GM19467 (cell line): ENCODE results near the gene ISYNA1.

Source experiments
- ATAC-seq: cut with Tn5 transposase; IDR thresholded peaks from one replicate; pipeline ENCODE4 v1.9.1; 2021; ENCODE audit warnings: mild to moderate bottlenecking, moderate library complexity; ENCODE audit not compliant: unreplicated experiment

The ISYNA1 gene

GRCh38 chr19:18433015-18433691 is 4.8 kb downstream of the ISYNA1 start:
- no peak for ATAC-seq

DNA sequence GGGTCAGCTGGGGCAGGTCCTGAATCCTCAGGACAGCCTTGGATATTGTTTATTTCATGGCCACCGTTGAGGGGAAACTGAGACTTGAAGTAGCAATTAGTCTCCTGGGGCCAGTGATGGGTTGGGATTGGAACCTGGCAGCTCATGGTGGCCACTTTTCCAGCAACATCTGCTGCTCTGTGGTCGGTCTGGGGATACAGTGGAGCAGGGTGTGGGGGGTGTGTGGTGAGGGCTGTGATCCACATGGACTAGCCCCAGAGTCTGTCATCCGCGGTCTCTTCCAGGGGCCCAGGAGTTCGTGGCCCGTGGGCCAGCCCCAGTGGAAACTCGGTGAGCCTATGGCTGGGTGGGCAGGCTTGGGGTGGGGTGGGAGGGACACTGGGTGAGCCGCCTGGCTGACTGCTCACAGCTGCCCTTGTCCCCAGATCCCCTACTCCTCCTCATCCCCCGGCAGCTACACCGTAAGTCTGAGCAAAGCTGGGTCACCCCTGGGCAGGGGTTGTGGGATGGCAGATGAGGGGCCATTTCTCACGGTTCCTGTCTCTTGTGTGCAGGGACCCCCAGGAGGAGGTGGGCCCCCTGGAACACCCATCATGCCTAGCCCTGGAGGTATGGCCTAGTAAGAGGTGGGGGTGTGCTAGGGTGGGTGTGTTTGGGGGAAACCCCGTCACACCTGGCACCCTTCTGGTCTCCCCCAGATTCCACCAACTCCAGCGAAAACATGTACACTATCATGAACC is 5.5 kb downstream of the ISYNA1 start:
- no peak for ATAC-seq

- no peak for ATAC-seq
Measured at GRCh38 chr19:18431351-18432197, 6.4 kb downstream of the ISYNA1 start.

DNA sequence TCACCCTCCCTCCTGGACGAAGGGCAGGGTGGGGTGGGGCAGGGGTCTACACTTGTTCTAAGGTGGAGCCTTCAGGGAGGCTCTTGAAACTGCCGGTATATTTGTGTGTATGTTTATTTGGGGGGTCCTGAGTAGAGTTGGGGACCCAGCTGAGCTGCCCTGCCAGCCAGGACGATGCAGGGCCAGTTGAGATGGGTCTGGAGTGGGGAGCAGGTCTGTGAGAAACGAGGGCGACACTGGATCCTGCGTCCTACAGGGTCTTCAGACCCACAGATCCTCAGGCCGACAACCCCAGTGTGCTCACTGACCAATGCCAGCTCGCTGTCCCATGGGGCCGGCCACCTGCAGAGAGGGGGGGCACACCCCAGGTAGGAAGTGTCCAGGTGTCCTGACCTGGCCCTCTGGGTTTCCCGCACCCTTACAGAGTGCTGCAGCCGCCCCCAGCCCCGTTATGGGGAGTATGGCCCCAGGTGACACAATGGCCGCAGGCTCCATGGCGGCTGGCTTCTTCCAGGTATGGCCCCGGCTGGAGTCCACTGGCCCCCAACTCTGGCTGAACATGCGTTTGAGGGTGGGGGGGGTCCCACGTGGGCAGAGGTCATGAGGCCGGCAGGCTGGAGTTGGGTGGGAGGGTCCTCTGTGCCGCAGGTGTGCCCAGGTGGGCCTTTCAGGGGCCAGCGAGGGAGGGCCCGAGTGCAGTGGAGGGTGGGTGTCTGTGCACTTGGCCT is 7.4 kb downstream of the ISYNA1 start:
- no peak for ATAC-seq

- no peak for ATAC-seq
Measured at GRCh38 chr19:18429717-18430416, 8.1 kb downstream of the ISYNA1 start.

GRCh38 chr19:18428787-18429674 is 8.9 kb downstream of the ISYNA1 start:
- ATAC-seq: peak; percentile 50

DNA sequence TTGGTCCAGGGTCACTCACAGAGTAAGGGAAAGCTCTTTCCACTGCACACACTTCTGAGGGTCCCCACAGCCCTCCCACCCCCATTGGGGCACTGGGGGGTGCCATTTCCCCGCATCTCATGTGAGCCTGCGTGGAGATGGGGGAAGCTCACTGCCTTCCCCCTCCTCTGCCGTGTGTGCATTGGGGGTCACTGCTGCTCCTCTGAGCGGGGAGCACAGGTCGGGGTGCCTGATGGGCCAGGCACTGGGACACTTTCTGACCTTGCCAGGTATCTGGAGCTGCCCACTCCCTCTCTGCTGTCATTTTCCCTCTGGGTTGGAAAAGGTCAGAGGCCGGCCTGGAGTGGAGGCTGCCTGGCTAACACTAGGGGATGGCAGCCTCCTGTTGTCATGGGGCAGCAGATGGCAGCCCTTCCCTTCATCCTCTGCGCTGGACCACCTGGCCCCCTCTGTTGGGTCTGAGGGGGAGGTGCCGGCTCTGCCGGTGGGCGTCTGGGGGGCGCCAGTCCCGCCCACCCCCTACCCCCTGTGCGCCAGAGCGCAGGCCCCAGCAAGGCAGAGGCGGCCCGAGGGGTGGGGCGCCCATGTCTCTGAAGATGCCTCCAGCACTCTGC is 9.7 kb downstream of the ISYNA1 start:
- peak; percentile 2 for ATAC-seq

DNA sequence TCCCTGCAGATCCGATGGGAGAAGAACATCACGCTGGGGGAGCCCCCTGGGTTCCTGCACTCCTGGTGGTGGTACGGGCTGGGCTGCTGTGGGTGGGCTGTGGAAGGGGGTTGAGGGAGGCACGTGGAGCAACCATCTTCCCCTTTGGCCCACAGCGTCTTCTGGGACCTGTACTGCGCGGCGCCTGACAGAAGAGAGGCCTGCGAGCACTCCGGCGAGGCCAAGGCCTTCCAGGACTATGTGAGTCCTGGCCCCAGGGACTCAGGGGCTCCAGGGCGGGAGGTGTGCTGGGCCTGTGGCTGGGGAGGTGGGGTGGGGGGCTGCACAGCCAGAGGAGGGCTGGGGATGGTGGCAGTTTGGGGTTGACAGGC is 10.2 kb downstream of the ISYNA1 start:
- ATAC-seq: no peak

DNA sequence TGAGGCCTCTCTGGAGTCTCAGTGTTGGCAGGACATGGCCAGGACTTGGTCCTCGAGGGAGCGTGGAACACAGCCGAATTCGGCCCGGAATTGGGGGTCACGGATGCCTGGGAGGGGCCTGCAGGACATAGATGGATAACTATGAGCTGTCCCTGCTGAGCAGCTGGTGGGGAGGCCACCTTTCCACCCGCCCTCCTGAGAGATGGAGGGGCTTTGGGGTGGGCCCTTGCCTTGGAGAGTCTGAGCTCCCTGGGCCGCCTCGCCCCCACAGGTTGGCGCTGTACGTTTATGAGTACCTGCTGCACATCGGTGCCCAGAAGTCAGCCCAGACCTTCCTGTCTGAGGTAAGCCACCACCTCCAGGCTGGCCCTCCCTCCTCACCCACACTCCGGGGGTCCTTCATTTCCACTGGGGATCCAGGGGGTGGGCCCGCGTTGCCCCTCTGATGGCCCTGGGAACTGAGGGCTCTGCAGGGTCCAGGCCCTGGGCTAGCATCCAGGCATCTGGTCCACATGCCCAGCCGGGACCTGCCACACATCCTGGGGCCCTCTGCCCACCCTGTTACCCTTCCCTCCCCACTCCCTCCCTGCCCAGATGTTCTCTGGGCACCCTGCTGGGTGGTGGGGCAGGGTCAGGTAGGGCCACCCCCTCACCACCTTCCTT is 10.7 kb downstream of the ISYNA1 start:
- ATAC-seq: no peak

DNA sequence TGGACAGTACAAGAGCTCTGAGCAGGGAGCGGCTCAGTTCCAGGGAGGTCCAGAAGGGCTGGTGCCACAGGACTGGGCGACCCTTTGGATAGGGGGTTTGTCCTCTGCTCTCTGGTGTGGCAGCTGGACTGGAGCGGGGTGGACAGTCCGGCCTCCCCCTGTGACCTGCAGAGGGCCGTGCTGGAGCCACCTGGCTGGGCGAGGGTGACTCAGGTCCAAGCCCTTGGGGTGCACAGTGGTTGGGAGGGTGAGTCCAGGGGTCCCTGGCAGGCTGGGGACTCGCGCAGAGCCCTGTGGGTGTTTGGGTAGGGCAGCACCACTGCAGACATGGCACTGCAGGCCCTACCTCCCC is 11.5 kb downstream of the ISYNA1 start:
- no peak for ATAC-seq

DNA sequence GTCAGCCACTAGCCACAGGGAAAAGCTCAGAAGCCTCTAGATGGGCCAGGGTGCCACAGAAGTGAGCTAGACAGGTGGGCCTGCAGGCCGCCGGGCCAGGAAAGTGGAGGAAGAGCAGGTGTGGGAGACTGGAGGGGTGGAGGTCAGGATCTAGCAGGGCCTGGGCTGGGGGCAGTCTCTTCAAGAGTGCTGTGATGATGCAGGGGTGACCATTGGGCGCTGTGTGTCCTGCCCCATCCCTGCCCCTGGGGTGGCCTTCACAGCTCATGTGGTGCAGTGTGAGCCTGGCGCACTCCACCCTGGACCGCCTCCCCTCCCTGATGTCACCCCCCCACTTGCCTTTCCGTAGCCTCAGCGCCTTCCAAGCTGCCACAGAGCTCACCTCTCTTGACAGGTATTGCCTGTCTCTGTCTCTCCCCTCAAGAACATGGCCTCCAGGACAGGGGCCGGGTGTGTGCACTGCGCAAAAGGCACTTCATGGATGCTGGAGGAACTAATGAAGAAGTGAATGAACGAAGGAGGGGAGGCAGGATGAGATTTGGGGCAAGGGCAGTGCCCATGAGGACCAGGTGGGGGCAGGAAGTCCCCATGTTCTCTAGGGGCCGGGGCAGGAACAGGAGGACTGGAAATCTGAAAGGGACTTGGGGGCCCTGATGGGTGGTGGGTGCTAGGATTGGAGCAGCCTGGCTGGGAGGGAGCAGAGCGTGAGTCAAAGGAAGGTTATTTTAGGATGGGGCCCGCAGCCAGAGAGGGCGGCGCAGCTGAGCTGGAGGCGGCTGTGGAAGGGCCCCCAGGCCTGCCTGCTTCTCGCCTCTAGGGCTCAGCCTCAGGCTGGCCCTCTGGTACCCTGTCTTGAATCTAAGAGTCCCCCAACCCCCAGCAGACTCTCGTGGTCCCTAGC is 12.2 kb downstream of the ISYNA1 start:
- ATAC-seq: no peak

- no peak for ATAC-seq
Measured at GRCh38 chr19:18424890-18425514, 12.9 kb downstream of the ISYNA1 start.

- no peak for ATAC-seq
Measured at GRCh38 chr19:18424122-18424889, 13.6 kb downstream of the ISYNA1 start.

DNA sequence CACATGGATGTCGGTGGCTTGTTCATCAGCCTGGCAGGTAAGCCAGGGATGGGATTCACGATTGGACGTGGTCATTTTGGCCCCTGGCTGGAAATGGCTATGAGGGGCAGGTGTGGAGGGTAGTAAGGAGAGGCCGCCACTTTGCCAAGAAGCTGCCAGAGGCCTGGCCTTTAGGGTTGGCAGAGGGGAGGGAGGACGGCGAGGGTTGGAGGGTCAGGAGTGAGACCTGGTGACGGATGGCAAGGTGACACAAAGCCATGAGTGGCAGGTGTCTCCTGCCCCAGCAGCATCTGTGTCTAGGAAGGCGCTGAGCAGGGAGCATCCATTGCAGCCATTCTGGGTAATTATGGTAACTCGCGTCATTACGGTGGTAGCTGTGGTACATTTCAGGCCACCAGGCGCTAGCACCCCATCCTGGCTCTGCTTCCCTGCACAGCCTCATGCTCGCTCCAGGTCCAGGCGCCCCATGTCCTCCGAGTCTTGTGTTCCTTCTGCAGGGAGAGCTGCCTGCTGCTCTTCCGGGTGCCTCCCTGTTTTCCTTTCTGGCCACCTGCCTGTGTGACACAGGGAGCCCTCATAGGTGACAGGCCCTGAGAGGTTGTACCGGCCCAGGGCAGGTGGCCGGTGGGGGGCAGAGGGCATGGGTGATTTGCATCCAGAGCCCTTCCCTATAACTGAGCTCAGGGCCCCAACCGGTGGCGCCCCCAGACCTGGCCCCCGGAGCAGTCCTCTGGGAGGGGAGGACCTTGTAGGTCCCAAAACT is 14.5 kb downstream of the ISYNA1 start:
- ATAC-seq: no peak

DNA sequence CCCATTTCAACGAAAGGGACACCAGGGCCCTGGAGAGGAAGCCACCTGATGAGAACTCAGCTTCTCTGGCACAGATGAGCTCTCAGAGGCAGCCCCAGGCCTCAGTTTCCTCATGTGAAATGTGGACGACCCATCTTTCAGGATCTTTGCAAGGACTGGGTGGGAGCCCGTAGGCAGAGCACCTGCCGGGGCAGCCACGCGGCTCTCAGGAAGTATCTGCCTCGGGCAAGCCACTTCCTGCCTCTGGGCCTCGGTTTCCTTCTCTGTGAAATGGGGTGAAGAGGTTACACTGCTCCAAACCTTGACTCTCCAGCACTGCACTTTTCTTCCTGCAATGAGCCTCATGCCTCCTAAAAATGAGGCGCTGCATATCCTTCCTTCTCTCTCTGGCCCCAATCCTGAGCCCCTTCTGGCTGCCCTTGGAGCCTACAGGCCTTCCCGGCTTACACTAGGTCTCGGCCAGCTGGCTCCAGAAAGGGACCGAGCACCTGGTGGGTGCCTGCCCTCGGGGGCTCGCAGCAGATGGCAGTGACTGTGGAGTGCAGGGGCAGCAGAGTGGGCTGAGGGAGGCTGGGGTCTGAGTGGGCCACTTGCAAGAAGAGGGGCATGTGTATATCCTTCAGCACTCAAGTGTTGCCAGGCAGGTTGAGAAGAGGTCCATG is 15.3 kb downstream of the ISYNA1 start:
- ATAC-seq: no peak
